HG02759 (cell line): Measurements from ENCODE around the gene NHSL2.
"Not testable (repeated sequence)": the region's sequence is repeated elsewhere in the genome, so short reads cannot be mapped to it uniquely, and the experiment has no call there.

Source experiments
- ATAC-seq: cut with Tn5 transposase; IDR thresholded peaks from one replicate; pipeline ENCODE4 v1.9.1; 2021; ENCODE audit warnings: mild to moderate bottlenecking, moderate library complexity; ENCODE audit not compliant: unreplicated experiment

NHSL2 gene

GRCh38 chrX:71922686-71923085 is 12.0 kb downstream of the NHSL2 start:
- ATAC-seq, result no peak

- no peak for ATAC-seq
These were observed 12.9 kb downstream of the NHSL2 start for GRCh38 chrX:71923516-71923915.

GRCh38 chrX:71927040-71927439 is 16.4 kb downstream of the NHSL2 start:
- no peak for ATAC-seq

- no peak for ATAC-seq
These were observed 18.2 kb downstream of the NHSL2 start for GRCh38 chrX:71928856-71929255.

GRCh38 chrX:71930298-71930697 is 19.7 kb downstream of the NHSL2 start:
- no peak for ATAC-seq

GRCh38 chrX:71935476-71935875 is 24.8 kb downstream of the NHSL2 start:
- ATAC-seq, result no peak

GRCh38 chrX:71936632-71937031 is 26.0 kb downstream of the NHSL2 start:
- ATAC-seq, result no peak

GRCh38 chrX:71938371-71938770 is 27.7 kb downstream of the NHSL2 start:
- ATAC-seq, result no peak

GRCh38 chrX:71941145-71941544 is 30.5 kb downstream of the NHSL2 start:
- no peak for ATAC-seq

- ATAC-seq, result no peak
These were observed 31.1 kb downstream of the NHSL2 start for GRCh38 chrX:71941776-71942175.

- ATAC-seq, result no peak
These were observed 33.7 kb downstream of the NHSL2 start for GRCh38 chrX:71944369-71944768.

GRCh38 chrX:71945237-71945805 is 34.7 kb downstream of the NHSL2 start:
- no peak for ATAC-seq

GRCh38 chrX:71949363-71949762 is 38.7 kb downstream of the NHSL2 start:
- no peak for ATAC-seq

GRCh38 chrX:71949844-71950445 is 39.3 kb downstream of the NHSL2 start:
- no peak for ATAC-seq

GRCh38 chrX:71953391-71953790 is 42.7 kb downstream of the NHSL2 start:
- ATAC-seq, result no peak

- ATAC-seq, result no peak
These were observed 43.3 kb downstream of the NHSL2 start for GRCh38 chrX:71953946-71954345.

- ATAC-seq, result no peak
These were observed 43.8 kb downstream of the NHSL2 start for GRCh38 chrX:71954458-71954857.

GRCh38 chrX:71955530-71956120 is 45.0 kb downstream of the NHSL2 start:
- ATAC-seq, result no peak

- no peak for ATAC-seq
These were observed 47.6 kb downstream of the NHSL2 start for GRCh38 chrX:71958281-71958675.

GRCh38 chrX:71964184-71964583 is 53.5 kb downstream of the NHSL2 start:
- ATAC-seq, result not testable (repeated sequence)

- ATAC-seq, result no peak
These were observed 64.3 kb downstream of the NHSL2 start for GRCh38 chrX:71974916-71975315.

- ATAC-seq, result no peak
These were observed 66.1 kb downstream of the NHSL2 start for GRCh38 chrX:71976753-71977152.

GRCh38 chrX:71978164-71978563 is 67.5 kb downstream of the NHSL2 start:
- ATAC-seq, result no peak
